Measurements from ENCODE around the gene AMOTL1.

Gene AMOTL1

DNA sequence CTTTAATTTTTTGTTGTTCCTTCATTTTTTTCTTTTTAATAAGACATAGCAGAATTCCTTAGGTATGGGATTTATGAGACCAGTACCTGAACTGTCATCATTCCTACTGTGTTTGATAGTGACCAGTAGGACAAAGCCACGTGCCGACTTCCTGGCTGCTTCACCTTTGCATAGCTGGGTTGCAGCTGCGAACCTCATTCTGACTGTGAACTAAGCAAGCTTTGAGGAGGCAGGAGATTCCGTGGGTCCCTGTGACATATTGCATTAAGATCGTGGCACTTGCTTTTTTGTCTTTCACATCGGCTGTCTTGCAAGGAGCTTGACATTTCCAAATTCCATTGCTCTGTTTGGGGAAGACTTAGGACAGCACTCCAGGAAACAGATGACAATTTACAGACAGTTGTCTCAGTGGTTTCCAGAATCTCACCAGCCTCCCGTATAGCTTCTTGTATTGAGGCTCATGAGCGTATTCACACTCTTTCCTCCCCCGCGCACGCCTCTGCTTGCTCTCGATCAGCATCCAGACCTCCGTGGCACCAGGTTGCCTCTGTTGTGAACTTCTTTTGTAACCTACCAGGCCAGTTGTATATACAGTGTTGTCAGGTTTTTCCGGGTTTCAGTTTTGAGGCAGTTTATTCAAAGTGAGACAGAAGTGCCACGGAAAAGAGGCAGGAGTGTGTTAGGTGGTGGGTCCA, 103.5 kb downstream of the AMOTL1 start:
- no peak overlapping the region for H3K4me3 ChIP-seq (replicated peaks; ENCODE audit: insufficient read depth, low read length)
- no peak for DNase-seq (ENCODE audit: low read depth in 1 of 2, low spot score in 1 of 2)
- H3K27ac ChIP-seq (replicated peaks), result no peak overlapping the region
- TF ChIP-seq, protein P1, sequence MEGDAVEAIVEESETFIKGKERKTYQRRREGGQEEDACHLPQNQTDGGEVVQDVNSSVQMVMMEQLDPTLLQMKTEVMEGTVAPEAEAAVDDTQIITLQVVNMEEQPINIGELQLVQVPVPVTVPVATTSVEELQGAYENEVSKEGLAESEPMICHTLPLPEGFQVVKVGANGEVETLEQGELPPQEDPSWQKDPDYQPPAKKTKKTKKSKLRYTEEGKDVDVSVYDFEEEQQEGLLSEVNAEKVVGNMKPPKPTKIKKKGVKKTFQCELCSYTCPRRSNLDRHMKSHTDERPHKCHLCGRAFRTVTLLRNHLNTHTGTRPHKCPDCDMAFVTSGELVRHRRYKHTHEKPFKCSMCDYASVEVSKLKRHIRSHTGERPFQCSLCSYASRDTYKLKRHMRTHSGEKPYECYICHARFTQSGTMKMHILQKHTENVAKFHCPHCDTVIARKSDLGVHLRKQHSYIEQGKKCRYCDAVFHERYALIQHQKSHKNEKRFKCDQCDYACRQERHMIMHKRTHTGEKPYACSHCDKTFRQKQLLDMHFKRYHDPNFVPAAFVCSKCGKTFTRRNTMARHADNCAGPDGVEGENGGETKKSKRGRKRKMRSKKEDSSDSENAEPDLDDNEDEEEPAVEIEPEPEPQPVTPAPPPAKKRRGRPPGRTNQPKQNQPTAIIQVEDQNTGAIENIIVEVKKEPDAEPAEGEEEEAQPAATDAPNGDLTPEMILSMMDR (IDR thresholded peaks at IDR 0.05; ENCODE audit: insufficient read depth, low read length), result no peak
- TF ChIP-seq, protein P2, sequence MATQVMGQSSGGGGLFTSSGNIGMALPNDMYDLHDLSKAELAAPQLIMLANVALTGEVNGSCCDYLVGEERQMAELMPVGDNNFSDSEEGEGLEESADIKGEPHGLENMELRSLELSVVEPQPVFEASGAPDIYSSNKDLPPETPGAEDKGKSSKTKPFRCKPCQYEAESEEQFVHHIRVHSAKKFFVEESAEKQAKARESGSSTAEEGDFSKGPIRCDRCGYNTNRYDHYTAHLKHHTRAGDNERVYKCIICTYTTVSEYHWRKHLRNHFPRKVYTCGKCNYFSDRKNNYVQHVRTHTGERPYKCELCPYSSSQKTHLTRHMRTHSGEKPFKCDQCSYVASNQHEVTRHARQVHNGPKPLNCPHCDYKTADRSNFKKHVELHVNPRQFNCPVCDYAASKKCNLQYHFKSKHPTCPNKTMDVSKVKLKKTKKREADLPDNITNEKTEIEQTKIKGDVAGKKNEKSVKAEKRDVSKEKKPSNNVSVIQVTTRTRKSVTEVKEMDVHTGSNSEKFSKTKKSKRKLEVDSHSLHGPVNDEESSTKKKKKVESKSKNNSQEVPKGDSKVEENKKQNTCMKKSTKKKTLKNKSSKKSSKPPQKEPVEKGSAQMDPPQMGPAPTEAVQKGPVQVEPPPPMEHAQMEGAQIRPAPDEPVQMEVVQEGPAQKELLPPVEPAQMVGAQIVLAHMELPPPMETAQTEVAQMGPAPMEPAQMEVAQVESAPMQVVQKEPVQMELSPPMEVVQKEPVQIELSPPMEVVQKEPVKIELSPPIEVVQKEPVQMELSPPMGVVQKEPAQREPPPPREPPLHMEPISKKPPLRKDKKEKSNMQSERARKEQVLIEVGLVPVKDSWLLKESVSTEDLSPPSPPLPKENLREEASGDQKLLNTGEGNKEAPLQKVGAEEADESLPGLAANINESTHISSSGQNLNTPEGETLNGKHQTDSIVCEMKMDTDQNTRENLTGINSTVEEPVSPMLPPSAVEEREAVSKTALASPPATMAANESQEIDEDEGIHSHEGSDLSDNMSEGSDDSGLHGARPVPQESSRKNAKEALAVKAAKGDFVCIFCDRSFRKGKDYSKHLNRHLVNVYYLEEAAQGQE (IDR thresholded peaks at IDR 0.05; ENCODE audit: insufficient replicate concordance, low read depth), result no peak
- TF ChIP-seq POLR2AphosphoS5 (IDR thresholded peaks at IDR 0.05; ENCODE audit: low read depth) (no peak), SPI1 (IDR thresholded peaks at IDR 0.05; ENCODE audit: borderline replicate concordance, low read depth) (no peak), GABPA (IDR thresholded peaks at IDR 0.05; ENCODE audit: low read depth) (no peak)
- no peaks in the 10 kb centered on the region for H3K27me3 ChIP-seq (ENCODE audit: insufficient read depth, poor library complexity, severe bottlenecking)

DNA sequence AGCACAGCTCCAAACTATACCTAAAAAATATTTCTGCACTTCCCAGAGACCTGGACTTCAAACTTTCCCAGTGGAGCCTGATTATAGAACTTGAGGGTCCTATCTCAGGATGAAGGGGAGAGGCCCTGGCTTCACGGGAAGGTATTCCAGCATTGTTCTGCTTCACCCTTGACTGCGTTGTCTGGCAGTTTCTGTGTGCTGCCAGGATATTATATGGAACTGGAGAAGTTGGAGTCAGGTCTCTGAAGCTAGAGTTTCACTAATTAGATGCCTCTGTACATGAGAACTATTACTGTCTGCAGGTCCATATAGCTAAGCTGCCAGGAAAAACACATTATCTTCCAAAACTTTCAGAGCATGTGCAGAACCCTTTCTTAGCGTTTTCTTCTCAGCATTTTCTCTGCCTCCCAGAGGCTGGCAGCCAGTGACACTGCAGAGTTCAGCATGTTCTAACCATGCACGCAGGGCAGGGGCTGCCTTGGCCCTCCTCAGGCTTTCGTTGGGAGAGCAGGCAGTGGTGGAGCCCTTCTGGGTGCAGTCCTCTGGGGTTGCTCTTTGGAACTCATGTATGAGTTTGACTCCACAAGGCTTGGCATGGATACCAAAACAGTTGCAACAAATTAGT, 105.9 kb downstream of the AMOTL1 start:
- no peak overlapping the region for H3K4me3 ChIP-seq (replicated peaks; ENCODE audit: insufficient read depth, low read length)
- no peak overlapping the region for H3K27ac ChIP-seq (replicated peaks)
- TF ChIP-seq, protein P1 (IDR thresholded peaks at IDR 0.05; ENCODE audit: insufficient read depth, low read length), result no peak
- TF ChIP-seq POLR2AphosphoS5 (IDR thresholded peaks at IDR 0.05; ENCODE audit: low read depth) (no peak), GABPA (IDR thresholded peaks at IDR 0.05; ENCODE audit: low read depth) (no peak), SPI1 (IDR thresholded peaks at IDR 0.05; ENCODE audit: borderline replicate concordance, low read depth) (no peak)
- TF ChIP-seq, protein P2 (IDR thresholded peaks at IDR 0.05; ENCODE audit: insufficient replicate concordance, low read depth), result no peak
- no peak for DNase-seq (ENCODE audit: low read depth in 1 of 2, low spot score in 1 of 2)
- no peaks in the 10 kb centered on the region for H3K27me3 ChIP-seq (ENCODE audit: insufficient read depth, poor library complexity, severe bottlenecking)

DNA sequence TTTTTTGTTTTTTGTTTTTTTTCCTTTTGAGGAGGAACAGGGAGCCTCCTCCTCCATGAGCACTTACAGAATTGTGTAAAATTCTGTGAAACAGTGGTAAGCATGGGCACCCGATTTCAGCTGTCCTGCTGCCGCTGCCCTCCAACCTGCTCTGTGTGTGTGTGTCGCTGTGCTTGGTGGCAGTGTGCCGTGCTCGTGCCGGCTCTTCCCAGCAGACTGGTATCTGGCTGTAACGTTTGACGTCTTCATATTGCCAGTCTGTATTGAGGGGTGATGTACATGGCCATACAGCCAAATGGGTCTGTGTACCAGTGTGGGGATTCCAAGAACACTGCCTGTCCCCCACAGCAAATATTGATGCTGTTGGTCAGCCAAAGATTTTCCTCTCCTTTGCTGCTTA, 108.1 kb downstream of the AMOTL1 start:
- Histone ChIP-seq H3K27me3 (ENCODE audit: insufficient read depth, poor library complexity, severe bottlenecking) (no peaks in the 10 kb centered on the region), H3K4me3 (replicated peaks; ENCODE audit: insufficient read depth, low read length) (no peak overlapping the region), H3K27ac (replicated peaks) (no peak overlapping the region)
- DNase-seq (ENCODE audit: low read depth in 1 of 2, low spot score in 1 of 2), result no peak
- TF ChIP-seq, protein P2 (IDR thresholded peaks at IDR 0.05; ENCODE audit: insufficient replicate concordance, low read depth), result no peak
- TF ChIP-seq, protein P1 (IDR thresholded peaks at IDR 0.05; ENCODE audit: insufficient read depth, low read length), result no peak
- no peak for TF ChIP-seq SPI1 (IDR thresholded peaks at IDR 0.05; ENCODE audit: borderline replicate concordance, low read depth)
- no peak for TF ChIP-seq POLR2AphosphoS5 (IDR thresholded peaks at IDR 0.05; ENCODE audit: low read depth)
- no peak for TF ChIP-seq GABPA (IDR thresholded peaks at IDR 0.05; ENCODE audit: low read depth)
